RWPE1 (cell line): Measurements from ENCODE around the gene PI4KB.
"Not testable (repeated sequence)": the region's sequence is repeated elsewhere in the genome, so short reads cannot be mapped to it uniquely, and the experiment has no call there.

Experiments used
- CTCF ChIA-PET: fragments of 350-600 bp; sonication (Branson Sonifier 250); formaldehyde crosslinking; extraction: SDS; loops from one replicate; lab custom pipeline; 2021; lab: Yijun Ruan, JAX
- POLR2A ChIA-PET: fragments of 400-600 bp; formaldehyde crosslinking; extraction: SDS; loops from one replicate; lab custom pipeline; 2020; ENCODE audit warnings: antibody characterized with exemption; ENCODE audit not compliant: low non-redundant PET; lab: Yijun Ruan, JAX
- DNase-seq: peaks from one replicate; pipeline ENCODE4 v3.0.0; 2012; ENCODE audit warnings: low spot score
- H3K27ac ChIP-seq: fragments of 450-650 bp; 2 replicates; pipeline ENCODE4 v1.5.1; 2017
- CTCF ChIP-seq: fragments of 450-650 bp; conservative IDR thresholded peaks from 2 replicates; pipeline ENCODE4 v1.5.1; 2017; ENCODE audit warnings: low read depth, mild to moderate bottlenecking

Gene PI4KB

DNA sequence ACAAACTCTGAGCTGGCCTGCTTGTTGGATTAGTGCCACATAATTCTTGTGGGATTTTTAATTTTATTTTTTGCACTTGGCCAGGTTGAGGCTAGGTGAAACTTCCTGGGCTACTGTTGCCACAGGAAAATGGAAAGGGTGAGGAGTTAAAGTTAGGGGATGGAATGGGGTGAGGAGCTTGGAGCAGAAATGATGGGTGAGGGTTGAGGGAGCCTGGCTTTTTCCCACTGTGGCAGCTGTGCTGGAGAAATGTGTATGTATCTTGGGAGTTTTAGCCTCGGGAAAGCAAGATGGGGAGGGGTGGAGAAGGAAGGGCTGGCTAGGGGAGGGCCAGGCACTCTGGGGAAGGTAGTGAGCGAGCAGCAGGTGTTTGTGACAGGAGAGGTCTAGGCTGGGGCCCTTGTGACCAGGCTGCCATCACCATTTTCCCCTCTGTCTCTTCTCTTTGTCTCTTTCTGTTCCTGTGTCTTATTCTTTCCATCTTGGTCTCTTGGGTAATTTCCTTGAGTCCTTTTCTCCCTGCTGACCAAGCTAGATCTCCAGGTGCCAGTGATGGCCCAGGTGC lies 43.1 kb downstream of the PI4KB start:
- peak overlapping the region; percentile 99 for H3K27ac ChIP-seq
- POLR2A ChIA-PET: interaction anchor here (1.2 kb wide), 1 partner anchor 9 kb away, joined by 3 read pairs; no protein-coding TSS in a partner anchor
- CTCF ChIA-PET: interaction anchor here (0.5 to 1.0 kb wide), 3 partner anchors 17 to 116 kb away, joined by 3 to 4 read pairs (median 3); no protein-coding TSS in a partner anchor
- no peak for DNase-seq
- TF ChIP-seq CTCF: no peak

GRCh38 chr1:151282883-151283725 lies 44.1 kb downstream of the PI4KB start:
- POLR2A ChIA-PET: interaction anchor here (1.2 kb wide), 1 partner anchor 10 kb away, joined by 3 read pairs; no protein-coding TSS in a partner anchor
- no peak for TF ChIP-seq CTCF
- peak; percentile 33 for DNase-seq
- peak overlapping the region; percentile 99 for H3K27ac ChIP-seq
- CTCF ChIA-PET: interaction anchor here (0.9 to 2.0 kb wide), 3 partner anchors 18 to 58 kb away, joined by 3 to 6 read pairs (median 4); no protein-coding TSS in a partner anchor

- peak within 1 kb of the TSS; percentile 99 for H3K27ac ChIP-seq
- peak; percentile 99 for DNase-seq
- ChIA-PET CTCF (interaction anchor here (0.7 to 2.0 kb wide), 3 partner anchors 19 to 675 kb away, joined by 3 to 8 read pairs (median 6); no protein-coding TSS in a partner anchor), POLR2A (interaction anchor here (0.6 to 1.0 kb wide), 3 partner anchors 28 to 98 kb away, joined by 3 to 5 read pairs (median 3); partner anchors contain the start of gene PSMD4)
- no peak for TF ChIP-seq CTCF
Measured at GRCh38 chr1:151281969-151282882, 45.0 kb downstream of the PI4KB start, which contains the start of gene ZNF687. Gene ZNF687 (plus strand): TSS chr1:151282299. CDS start chr1:151286292, 3,993 bp downstream.

DNA sequence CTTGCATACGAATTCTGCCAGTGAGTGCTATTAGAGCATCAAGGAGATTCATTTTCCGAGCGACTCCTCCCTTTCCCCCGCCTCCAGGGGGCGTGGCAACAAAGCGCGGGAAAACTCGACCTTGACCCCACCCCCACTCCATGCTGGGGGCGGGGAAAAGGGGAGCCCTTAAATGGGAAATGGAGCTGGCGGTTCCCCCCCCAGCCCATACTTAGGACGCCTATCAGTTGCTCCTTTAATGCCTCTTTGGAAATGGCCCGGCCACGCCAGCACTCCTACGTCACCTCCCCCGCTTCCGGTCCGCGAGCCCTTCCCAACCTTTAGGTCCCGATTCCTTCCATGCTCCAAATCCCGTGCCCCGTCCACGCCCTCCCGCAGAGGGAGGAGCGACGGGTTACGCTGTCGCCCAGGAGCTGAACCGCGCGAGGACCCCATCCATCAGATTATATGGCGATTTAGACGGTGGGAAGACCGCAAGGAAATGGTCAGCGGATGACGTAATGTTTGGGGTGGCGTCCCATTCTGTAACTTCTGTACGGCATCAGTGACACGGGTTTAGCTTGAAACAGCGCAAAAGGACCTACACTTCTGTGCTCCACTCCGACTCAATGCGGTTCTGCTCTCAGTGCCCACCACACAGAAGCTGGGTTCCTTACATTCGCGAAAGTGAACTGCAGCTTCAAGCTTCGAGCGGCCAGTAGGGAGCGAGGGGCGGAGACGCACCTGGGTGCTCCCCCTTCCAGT lies 45.8 kb downstream of the PI4KB start:
- peak overlapping the region; percentile 99 for H3K27ac ChIP-seq
- ChIA-PET CTCF (interaction anchor here (0.6 to 2.0 kb wide), 5 partner anchors 20 to 675 kb away, joined by 3 to 8 read pairs (median 5); no protein-coding TSS in a partner anchor), POLR2A (interaction anchor here (0.5 to 1.0 kb wide), 4 partner anchors 27 to 135 kb away, joined by 3 to 5 read pairs (median 4); partner anchors contain the start of gene PSMD4)
- TF ChIP-seq CTCF: no peak
- peak; percentile 96 for DNase-seq

DNA sequence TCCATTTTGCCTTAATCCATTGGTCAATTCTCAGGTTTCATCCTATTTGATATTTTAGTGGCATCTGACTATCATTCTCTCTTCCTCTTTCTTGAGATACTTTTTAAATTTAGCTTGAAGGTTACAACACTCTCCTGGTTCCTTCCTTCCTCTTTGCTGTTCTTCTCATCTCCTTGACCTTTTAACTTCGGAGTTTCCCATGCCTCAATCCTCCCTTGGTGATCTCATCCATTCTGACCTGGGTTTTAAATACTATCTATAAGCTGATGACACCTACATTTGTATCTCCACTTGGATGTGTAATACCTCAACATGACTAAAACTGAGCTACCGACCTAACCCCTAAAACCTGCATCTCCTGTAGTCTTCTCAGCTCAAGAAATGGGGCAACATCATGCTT lies 50.0 kb downstream of the PI4KB start:
- POLR2A ChIA-PET: no interaction called here
- H3K27ac ChIP-seq: no peak overlapping the region
- no peak for DNase-seq
- CTCF ChIA-PET: no interaction called here
- TF ChIP-seq CTCF: no peak

GRCh38 chr1:151275341-151275740 lies 51.9 kb downstream of the PI4KB start:
- DNase-seq, CTCF ChIA-PET, POLR2A ChIA-PET, H3K27ac ChIP-seq: not testable (repeated sequence)
